K562 (cell line): Measurements from ENCODE around the gene SMG5. TPM values are rescaled to one million over a fixed set of nuclear protein-coding genes. Genes with fewer than 3 reads are reported as not detected.

ENCODE experiments used
- CBX1 ChIP-seq: sonication (generic); IDR thresholded peaks from 2 replicates; pipeline ENCODE4 v1.6.1; 2016; ENCODE audit warnings: antibody characterized with exemption, low read depth, mild to moderate bottlenecking
- ERF ChIP-seq: fragments of 450-650 bp; formaldehyde crosslinking; IDR thresholded peaks from 2 replicates; pipeline ENCODE4 v1.4.0; 2020; ENCODE audit warnings: mild to moderate bottlenecking, mixed read lengths
- FOXK1 ChIP-seq: sonication (generic); formaldehyde crosslinking; IDR thresholded peaks from 2 replicates; pipeline ENCODE4 v1.8.0; 2022; ENCODE audit warnings: missing genetic modification reagents, mild to moderate bottlenecking, borderline replicate concordance
- PHF8 ChIP-seq: fragments of 200-600 bp; sonication (generic); IDR thresholded peaks from 2 replicates; pipeline ENCODE4 v1.6.1; 2012; ENCODE audit warnings: mixed run types, mild to moderate bottlenecking, inconsistent platforms, low read length, moderate library complexity, borderline replicate concordance
- ZKSCAN8 ChIP-seq: fragments of 200-800 bp; sonication (Bioruptor generic); IDR thresholded peaks from 2 replicates; pipeline ENCODE4 v1.6.1; 2016; ENCODE audit warnings: missing genetic modification characterization, missing compliant biosample characterization
- ZNF217 ChIP-seq: sonication (generic); formaldehyde crosslinking; IDR thresholded peaks from 2 replicates; pipeline ENCODE4 v1.8.0; 2022; ENCODE audit warnings: mild to moderate bottlenecking, missing genetic modification reagents
- ZNF316 ChIP-seq: fragments of 450-650 bp; IDR thresholded peaks from 2 replicates; pipeline ENCODE4 v1.6.1; 2016
- ZNF436 ChIP-seq: fragments of 250-450, 450-650 bp; sonication (Bioruptor Pico); formaldehyde crosslinking; IDR thresholded peaks from 2 replicates; pipeline ENCODE4 v1.7.0; 2020; ENCODE audit warnings: mild to moderate bottlenecking
- ZSCAN29 ChIP-seq: fragments of 450-650 bp; IDR thresholded peaks from 2 replicates; pipeline ENCODE4 v1.6.1; 2017
- ZSCAN32 ChIP-seq: fragments of 450-650 bp; formaldehyde crosslinking; IDR thresholded peaks from 2 replicates; pipeline ENCODE4 v1.4.0; 2020; ENCODE audit warnings: mild to moderate bottlenecking, moderate library complexity
- polyA plus RNA-seq, 8 experiments: library from polyadenylated mRNA; depleted of rRNA in 4 of 8; stranded (reverse) in 5 of 8; unstranded in 3 of 8; fragments of >200 nt; fragmentation: Nextera tagmentation in 2 of 8; fragmentation: Illumina TruSeq in 1 of 8; extraction: Ambion mirVana in 2 of 8; extraction: Trizol in 1 of 8; gene quantifications; 2 replicates each; pipeline versions ENCODE4 v1.2.1 to v1.2.3, GENCODE V29; 2011 to 2014; ENCODE audit warnings: inconsistent platforms in 1 of 8, missing spikeins in 1 of 8
- total RNA-seq, 7 experiments: library from RNA; depleted of rRNA in 6 of 7; stranded (reverse); fragments of >200 nt in 6 of 7; fragmentation: Illumina TruSeq in 2 of 7; extraction: Trizol in 2 of 7; gene quantifications; 2 replicates each; pipeline versions ENCODE4 v1.2.1 to v1.2.3, GENCODE V29; 2011 to 2021; ENCODE audit warnings: low replicate concordance in 1 of 7
- TF ChIP-seq, protein P1 (sequence below): fragments of 250-450 bp; sonication (Bioruptor Pico); IDR thresholded peaks from 2 replicates; pipeline ENCODE4 v1.4.0; 2020
- TF ChIP-seq, protein P2 (sequence below): sonication (generic); formaldehyde crosslinking; IDR thresholded peaks from 2 replicates; pipeline ENCODE4 v1.8.0; 2022; ENCODE audit warnings: mild to moderate bottlenecking, low read depth, missing genetic modification reagents
- TF ChIP-seq, protein P3 (sequence below): fragments of 450-650 bp; IDR thresholded peaks from 2 replicates; pipeline ENCODE4 v1.7.1; 2018; ENCODE audit warnings: mild to moderate bottlenecking, low read depth; ENCODE audit not compliant: partially characterized antibody
- TF ChIP-seq, protein P4 (sequence below): fragments of 250-450 bp; sonication (Bioruptor Pico); IDR thresholded peaks from 2 replicates; pipeline ENCODE4 v1.5.0; 2021

SMG5 gene
- total and polyA plus RNA-seq, 9 of the 15 experiments (the other 6 are each of a cell fraction or from before 2014, with no cell fraction given): 1.4 to 85.9 (median 53.0) TPM

DNA sequence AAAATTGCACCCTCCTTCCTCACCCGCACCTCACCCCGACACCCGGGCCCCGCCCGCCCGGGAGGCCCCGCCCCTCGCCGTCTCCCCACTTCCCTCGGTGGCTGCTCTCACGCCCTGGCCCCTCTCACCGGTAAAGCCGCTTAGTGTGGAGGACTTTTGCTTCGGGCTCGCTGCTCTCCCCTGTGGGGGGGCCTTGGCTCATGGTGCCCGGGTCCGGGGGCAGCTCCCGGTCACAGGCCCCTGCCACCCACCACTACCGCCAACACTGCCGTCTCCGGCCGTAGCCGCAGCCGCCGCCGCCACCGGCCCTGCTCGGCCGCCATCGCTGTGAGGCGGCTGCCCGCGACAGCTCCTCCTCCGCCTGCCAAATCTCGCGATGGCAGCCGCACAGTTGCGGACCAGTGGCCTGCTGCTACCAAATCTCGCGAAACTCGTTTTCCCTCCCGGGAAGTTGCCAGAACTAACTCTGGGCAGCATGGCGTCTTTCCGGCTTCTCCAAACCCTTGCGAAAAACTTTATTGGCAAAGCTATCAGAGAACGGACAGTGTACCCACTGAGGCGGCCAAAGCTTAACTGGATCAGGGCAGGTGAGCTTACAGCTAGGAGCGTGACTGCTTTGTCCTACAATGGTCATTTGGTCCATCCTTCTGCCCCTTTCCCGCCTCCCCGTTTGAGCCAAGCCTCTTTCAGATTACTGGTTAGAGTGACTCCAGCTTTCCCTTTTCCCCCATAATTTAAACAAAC is at the start of gene SMG5 (continued):
- TF ChIP-seq PHF8: peak; percentile 99
- TF ChIP-seq, protein P1, sequence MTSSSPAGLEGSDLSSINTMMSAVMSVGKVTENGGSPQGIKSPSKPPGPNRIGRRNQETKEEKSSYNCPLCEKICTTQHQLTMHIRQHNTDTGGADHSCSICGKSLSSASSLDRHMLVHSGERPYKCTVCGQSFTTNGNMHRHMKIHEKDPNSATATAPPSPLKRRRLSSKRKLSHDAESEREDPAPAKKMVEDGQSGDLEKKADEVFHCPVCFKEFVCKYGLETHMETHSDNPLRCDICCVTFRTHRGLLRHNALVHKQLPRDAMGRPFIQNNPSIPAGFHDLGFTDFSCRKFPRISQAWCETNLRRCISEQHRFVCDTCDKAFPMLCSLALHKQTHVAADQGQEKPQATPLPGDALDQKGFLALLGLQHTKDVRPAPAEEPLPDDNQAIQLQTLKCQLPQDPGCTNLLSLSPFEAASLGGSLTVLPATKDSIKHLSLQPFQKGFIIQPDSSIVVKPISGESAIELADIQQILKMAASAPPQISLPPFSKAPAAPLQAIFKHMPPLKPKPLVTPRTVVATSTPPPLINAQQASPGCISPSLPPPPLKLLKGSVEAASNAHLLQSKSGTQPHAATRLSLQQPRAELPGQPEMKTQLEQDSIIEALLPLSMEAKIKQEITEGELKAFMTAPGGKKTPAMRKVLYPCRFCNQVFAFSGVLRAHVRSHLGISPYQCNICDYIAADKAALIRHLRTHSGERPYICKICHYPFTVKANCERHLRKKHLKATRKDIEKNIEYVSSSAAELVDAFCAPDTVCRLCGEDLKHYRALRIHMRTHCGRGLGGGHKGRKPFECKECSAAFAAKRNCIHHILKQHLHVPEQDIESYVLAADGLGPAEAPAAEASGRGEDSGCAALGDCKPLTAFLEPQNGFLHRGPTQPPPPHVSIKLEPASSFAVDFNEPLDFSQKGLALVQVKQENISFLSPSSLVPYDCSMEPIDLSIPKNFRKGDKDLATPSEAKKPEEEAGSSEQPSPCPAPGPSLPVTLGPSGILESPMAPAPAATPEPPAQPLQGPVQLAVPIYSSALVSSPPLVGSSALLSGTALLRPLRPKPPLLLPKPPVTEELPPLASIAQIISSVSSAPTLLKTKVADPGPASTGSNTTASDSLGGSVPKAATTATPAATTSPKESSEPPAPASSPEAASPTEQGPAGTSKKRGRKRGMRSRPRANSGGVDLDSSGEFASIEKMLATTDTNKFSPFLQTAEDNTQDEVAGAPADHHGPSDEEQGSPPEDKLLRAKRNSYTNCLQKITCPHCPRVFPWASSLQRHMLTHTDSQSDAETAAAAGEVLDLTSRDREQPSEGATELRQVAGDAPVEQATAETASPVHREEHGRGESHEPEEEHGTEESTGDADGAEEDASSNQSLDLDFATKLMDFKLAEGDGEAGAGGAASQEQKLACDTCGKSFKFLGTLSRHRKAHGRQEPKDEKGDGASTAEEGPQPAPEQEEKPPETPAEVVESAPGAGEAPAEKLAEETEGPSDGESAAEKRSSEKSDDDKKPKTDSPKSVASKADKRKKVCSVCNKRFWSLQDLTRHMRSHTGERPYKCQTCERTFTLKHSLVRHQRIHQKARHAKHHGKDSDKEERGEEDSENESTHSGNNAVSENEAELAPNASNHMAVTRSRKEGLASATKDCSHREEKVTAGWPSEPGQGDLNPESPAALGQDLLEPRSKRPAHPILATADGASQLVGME (CRISPR knock-in tag): no peak
- TF ChIP-seq ZNF316: no peak
- TF ChIP-seq ERF (CRISPR knock-in tag): no peak
- TF ChIP-seq ZSCAN29: no peak
- TF ChIP-seq CBX1: peak; percentile 70; the same call in 1 of the 2 replicates
- no peak for TF ChIP-seq ZNF436 (CRISPR knock-in tag)
- TF ChIP-seq, protein P2, sequence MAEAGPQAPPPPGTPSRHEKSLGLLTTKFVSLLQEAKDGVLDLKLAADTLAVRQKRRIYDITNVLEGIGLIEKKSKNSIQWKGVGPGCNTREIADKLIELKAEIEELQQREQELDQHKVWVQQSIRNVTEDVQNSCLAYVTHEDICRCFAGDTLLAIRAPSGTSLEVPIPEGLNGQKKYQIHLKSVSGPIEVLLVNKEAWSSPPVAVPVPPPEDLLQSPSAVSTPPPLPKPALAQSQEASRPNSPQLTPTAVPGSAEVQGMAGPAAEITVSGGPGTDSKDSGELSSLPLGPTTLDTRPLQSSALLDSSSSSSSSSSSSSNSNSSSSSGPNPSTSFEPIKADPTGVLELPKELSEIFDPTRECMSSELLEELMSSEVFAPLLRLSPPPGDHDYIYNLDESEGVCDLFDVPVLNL (CRISPR knock-in tag): peak; percentile 68; the same call in 1 of the 2 replicates
- TF ChIP-seq ZKSCAN8 (CRISPR knock-in tag): no peak
- no peak for TF ChIP-seq FOXK1
- no peak for TF ChIP-seq ZNF217
- no peak for TF ChIP-seq ZSCAN32 (CRISPR knock-in tag)
- TF ChIP-seq, protein P3, sequence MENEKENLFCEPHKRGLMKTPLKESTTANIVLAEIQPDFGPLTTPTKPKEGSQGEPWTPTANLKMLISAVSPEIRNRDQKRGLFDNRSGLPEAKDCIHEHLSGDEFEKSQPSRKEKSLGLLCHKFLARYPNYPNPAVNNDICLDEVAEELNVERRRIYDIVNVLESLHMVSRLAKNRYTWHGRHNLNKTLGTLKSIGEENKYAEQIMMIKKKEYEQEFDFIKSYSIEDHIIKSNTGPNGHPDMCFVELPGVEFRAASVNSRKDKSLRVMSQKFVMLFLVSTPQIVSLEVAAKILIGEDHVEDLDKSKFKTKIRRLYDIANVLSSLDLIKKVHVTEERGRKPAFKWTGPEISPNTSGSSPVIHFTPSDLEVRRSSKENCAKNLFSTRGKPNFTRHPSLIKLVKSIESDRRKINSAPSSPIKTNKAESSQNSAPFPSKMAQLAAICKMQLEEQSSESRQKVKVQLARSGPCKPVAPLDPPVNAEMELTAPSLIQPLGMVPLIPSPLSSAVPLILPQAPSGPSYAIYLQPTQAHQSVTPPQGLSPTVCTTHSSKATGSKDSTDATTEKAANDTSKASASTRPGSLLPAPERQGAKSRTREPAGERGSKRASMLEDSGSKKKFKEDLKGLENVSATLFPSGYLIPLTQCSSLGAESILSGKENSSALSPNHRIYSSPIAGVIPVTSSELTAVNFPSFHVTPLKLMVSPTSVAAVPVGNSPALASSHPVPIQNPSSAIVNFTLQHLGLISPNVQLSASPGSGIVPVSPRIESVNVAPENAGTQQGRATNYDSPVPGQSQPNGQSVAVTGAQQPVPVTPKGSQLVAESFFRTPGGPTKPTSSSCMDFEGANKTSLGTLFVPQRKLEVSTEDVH: peak; percentile 79
- TF ChIP-seq, protein P4, sequence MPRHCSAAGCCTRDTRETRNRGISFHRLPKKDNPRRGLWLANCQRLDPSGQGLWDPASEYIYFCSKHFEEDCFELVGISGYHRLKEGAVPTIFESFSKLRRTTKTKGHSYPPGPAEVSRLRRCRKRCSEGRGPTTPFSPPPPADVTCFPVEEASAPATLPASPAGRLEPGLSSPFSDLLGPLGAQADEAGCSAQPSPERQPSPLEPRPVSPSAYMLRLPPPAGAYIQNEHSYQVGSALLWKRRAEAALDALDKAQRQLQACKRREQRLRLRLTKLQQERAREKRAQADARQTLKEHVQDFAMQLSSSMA (CRISPR knock-in tag): peak; percentile 95
